Osteoblast (primary cell): ENCODE data around the gene MYH3. TPM values are rescaled to one million over a fixed set of nuclear protein-coding genes. Genes with fewer than 3 reads are reported as not detected.

Experiments used
- DNase-seq: peaks from one replicate; pipeline ENCODE4 v3.0.0; 2011; ENCODE audit warnings: low spot score, mixed read lengths; ENCODE audit not compliant: insufficient read length; ENCODE audit errors: missing footprints
- H2AFZ ChIP-seq: 2 replicates; pipeline ENCODE4 v1.6.0; 2011; ENCODE audit warnings: mild to moderate bottlenecking, low read length
- H3K27ac ChIP-seq: 2 replicates; pipeline ENCODE4 v1.5.1; 2011; ENCODE audit warnings: mild to moderate bottlenecking, low read depth, low read length, moderate library complexity
- H3K27me3 ChIP-seq: 2 replicates; pipeline ENCODE4 v1.6.0; 2012; ENCODE audit warnings: mild to moderate bottlenecking, control low read depth, inconsistent platforms, low read length, moderate library complexity; ENCODE audit not compliant: insufficient read depth
- H3K36me3 ChIP-seq: 2 replicates; pipeline ENCODE4 v1.5.1; 2011; ENCODE audit warnings: mild to moderate bottlenecking, low read length, control low read depth, moderate library complexity; ENCODE audit not compliant: insufficient read depth
- H3K4me1 ChIP-seq: 2 replicates; pipeline ENCODE4 v1.5.1; 2011; ENCODE audit warnings: mild to moderate bottlenecking, low read length, control low read depth, moderate library complexity; ENCODE audit not compliant: insufficient read depth
- H3K4me2 ChIP-seq: 2 replicates; pipeline ENCODE4 v1.6.0; 2011; ENCODE audit warnings: mild to moderate bottlenecking, low read length; ENCODE audit not compliant: insufficient read depth
- H3K4me3 ChIP-seq: fragments of 200-600 bp; sonication (generic); 3 replicates; pipeline ENCODE4 v1.5.1; 2012; ENCODE audit warnings: mild to moderate bottlenecking, low read length, inconsistent platforms; ENCODE audit not compliant: insufficient read depth
- H3K79me2 ChIP-seq: 2 replicates; pipeline ENCODE4 v1.6.0; 2012; ENCODE audit warnings: mild to moderate bottlenecking, low read length, control low read depth, inconsistent platforms; ENCODE audit not compliant: insufficient read depth
- H3K9me3 ChIP-seq: 2 replicates; pipeline ENCODE4 v1.5.1; 2011; ENCODE audit warnings: low read depth, low read length, control low read depth
- H4K20me1 ChIP-seq: 2 replicates; pipeline ENCODE4 v1.6.0; 2012; ENCODE audit warnings: mild to moderate bottlenecking, low read length, control low read depth; ENCODE audit not compliant: insufficient read depth
- total RNA-seq: library from RNA; depleted of rRNA; stranded (reverse); fragments of >200 nt; gene quantifications from 2 replicates; pipeline ENCODE4 v1.2.3, GENCODE V29; 2012
- TF ChIP-seq, protein P1 (sequence below): IDR thresholded peaks from 2 replicates; pipeline ENCODE4 v1.5.1; 2011; ENCODE audit warnings: mild to moderate bottlenecking, low read depth, low read length, moderate library complexity; ENCODE audit errors: extremely low read depth

Gene MYH3
- total RNA-seq, 1 donor, result 1.8 TPM

DNA sequence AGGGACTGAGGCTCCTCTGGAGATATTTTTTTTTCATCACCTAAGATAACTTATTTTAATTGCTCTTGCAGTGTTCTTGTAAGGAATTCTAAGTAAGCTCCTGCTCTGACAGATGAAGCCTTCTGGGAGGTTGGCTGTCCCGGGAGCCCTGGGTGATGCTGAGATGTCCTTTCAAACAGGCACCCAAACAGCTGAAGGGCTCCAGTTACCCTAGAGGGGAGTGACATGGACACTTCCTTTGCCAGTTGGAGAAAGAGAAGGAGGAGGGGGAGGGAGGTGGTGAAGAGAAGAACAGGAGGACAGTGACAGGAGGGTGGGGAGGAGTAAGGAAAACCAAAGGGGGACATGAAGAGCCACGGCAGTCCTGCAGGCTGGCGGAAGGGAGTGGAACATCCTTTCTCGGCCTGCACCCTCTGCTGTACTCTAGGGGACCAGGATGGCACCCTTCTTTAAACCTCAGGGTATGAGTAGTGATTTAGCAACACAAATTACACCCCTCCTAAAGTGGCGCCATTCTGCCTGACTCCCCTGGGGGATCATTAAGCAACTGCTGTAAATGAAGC lies 51.8 kb downstream of the MYH3 start:
- no peak for DNase-seq
- H3K4me3 ChIP-seq, result no peak overlapping the region
- no peak overlapping the region for H2AFZ ChIP-seq
- no peaks in the 10 kb centered on the region for H3K9me3 ChIP-seq
- H4K20me1 ChIP-seq, result no peaks in the 10 kb centered on the region
- no peaks in the 10 kb centered on the region for H3K36me3 ChIP-seq
- H3K27me3 ChIP-seq, result no peaks in the 10 kb centered on the region
- no peaks in the 10 kb centered on the region for H3K79me2 ChIP-seq
- H3K4me1 ChIP-seq, result no peaks in the 10 kb centered on the region
- TF ChIP-seq, protein P1, sequence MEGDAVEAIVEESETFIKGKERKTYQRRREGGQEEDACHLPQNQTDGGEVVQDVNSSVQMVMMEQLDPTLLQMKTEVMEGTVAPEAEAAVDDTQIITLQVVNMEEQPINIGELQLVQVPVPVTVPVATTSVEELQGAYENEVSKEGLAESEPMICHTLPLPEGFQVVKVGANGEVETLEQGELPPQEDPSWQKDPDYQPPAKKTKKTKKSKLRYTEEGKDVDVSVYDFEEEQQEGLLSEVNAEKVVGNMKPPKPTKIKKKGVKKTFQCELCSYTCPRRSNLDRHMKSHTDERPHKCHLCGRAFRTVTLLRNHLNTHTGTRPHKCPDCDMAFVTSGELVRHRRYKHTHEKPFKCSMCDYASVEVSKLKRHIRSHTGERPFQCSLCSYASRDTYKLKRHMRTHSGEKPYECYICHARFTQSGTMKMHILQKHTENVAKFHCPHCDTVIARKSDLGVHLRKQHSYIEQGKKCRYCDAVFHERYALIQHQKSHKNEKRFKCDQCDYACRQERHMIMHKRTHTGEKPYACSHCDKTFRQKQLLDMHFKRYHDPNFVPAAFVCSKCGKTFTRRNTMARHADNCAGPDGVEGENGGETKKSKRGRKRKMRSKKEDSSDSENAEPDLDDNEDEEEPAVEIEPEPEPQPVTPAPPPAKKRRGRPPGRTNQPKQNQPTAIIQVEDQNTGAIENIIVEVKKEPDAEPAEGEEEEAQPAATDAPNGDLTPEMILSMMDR, result no peak
- no peak overlapping the region for H3K27ac ChIP-seq
- no peak overlapping the region for H3K4me2 ChIP-seq

DNA sequence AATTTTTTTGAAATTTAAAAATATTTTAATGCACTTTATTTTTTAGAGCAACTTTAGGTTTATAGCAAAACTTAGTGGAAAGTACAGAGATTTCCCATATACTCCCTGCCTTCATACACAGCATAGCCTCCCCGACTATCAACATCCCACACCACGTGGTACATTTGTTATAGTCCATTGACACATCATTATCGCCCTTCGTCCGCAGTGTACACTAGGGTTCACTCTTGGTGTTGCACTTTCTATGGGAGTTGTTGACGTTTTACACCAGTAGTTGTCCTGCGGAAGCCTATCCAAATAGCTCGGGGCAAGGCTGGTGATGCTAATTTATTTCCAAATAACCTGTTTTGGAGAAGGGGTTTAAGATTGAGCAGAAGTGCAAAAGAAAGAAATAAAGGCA lies 52.6 kb downstream of the MYH3 start:
- TF ChIP-seq, protein P1, result no peak
- Histone ChIP-seq H3K4me3 (no peak overlapping the region), H3K27me3 (no peaks in the 10 kb centered on the region), H3K4me1 (no peaks in the 10 kb centered on the region), H4K20me1 (no peaks in the 10 kb centered on the region), H3K27ac (no peak overlapping the region), H3K4me2 (no peak overlapping the region), H3K9me3 (no peaks in the 10 kb centered on the region), H3K36me3 (no peaks in the 10 kb centered on the region), H2AFZ (no peak overlapping the region), H3K79me2 (no peaks in the 10 kb centered on the region)
- no peak for DNase-seq

DNA sequence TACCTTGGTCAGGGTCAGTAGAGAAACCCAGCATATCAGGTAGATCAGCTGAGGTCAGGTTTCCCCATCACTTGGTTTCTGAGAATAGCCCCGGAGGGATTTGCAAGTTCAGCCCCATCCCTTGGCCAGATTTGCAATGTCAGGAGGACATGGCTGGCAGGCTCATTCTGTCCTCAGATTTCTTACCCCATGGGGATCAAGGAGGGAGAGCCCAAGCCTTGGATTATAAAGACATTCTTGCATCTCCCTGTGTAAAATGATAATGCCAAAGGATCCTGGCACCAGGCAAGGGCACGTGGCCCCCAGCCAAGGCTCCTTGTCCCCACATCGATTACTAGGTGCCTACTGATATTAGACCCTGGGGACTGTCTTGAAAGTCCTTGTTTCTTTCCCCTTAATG lies 53.2 kb downstream of the MYH3 start:
- no peak overlapping the region for H3K27ac ChIP-seq
- H4K20me1 ChIP-seq, result no peaks in the 10 kb centered on the region
- H3K27me3 ChIP-seq, result no peaks in the 10 kb centered on the region
- TF ChIP-seq, protein P1, result no peak
- no peaks in the 10 kb centered on the region for H3K36me3 ChIP-seq
- H3K4me1 ChIP-seq, result no peaks in the 10 kb centered on the region
- no peaks in the 10 kb centered on the region for H3K79me2 ChIP-seq
- DNase-seq, result no peak
- H3K9me3 ChIP-seq, result no peaks in the 10 kb centered on the region
- no peak overlapping the region for H2AFZ ChIP-seq
- H3K4me2 ChIP-seq, result no peak overlapping the region
- no peak overlapping the region for H3K4me3 ChIP-seq

DNA sequence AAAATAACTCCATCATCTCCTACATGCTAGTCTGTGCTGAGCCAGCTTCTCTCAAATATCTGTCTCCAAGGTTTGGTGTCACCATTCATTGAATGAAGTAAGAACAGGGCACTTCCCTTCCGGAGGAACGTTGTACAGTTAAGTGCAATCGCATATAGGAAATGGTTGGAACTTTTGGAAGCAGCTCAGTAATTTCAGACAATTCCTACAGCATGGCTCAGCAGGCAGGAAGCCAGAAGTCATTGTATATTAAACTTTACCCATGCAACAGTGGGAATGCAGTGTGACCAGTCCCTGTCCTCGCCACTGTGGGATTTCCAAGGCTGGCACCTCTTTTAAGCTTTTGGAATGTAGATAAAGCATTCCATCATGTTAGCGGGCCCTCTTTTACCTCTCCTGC lies 56.5 kb downstream of the MYH3 start:
- Histone ChIP-seq H4K20me1 (no peaks in the 10 kb centered on the region), H2AFZ (no peak overlapping the region), H3K36me3 (no peaks in the 10 kb centered on the region), H3K27me3 (no peaks in the 10 kb centered on the region), H3K9me3 (no peaks in the 10 kb centered on the region), H3K4me2 (no peak overlapping the region), H3K4me1 (no peaks in the 10 kb centered on the region), H3K79me2 (no peaks in the 10 kb centered on the region), H3K27ac (no peak overlapping the region), H3K4me3 (no peak overlapping the region)
- no peak for DNase-seq
- TF ChIP-seq, protein P1, result no peak
